OCI-LY3 (cell line): ENCODE measurements around the gene HOXD13.

ENCODE experiments used
- H2AFZ ChIP-seq: fragments of 200-600, 300-600 bp; shearing (Covaris generic); 2 replicates; pipeline ENCODE4 v1.6.0; 2014; ENCODE audit warnings: antibody characterized with exemption, low read depth, low read length
- H3K27ac ChIP-seq: fragments of 200-600, 300-600 bp; sonication (generic); 2 replicates; pipeline ENCODE4 v1.5.1; 2014; ENCODE audit warnings: mild to moderate bottlenecking, low read length, moderate library complexity, mixed read lengths
- H3K27me3 ChIP-seq: fragments of 200-600, 300-600 bp; sonication (generic); 2 replicates; pipeline ENCODE4 v1.6.1; 2014; ENCODE audit warnings: low read depth, low read length, mixed read lengths
- H3K36me3 ChIP-seq: fragments of 200-600, 300-600 bp; sonication (generic); replicated peaks from 2 replicates; pipeline ENCODE3; 2014; ENCODE audit warnings: low read depth, low read length, mixed read lengths
- H3K4me1 ChIP-seq: fragments of 300-600, 200-600 bp; sonication (generic); 2 replicates; pipeline ENCODE4 v1.6.1; 2014; ENCODE audit warnings: low read length, mixed read lengths
- H3K4me2 ChIP-seq: fragments of 200-600, 300-600 bp; sonication (generic); 2 replicates; pipeline ENCODE4 v1.6.1; 2014; ENCODE audit warnings: low read length, mixed read lengths
- H3K4me3 ChIP-seq: fragments of 300-600, 200-600 bp; sonication (generic); 2 replicates; pipeline ENCODE4 v1.5.1; 2014; ENCODE audit warnings: antibody characterized with exemption, mild to moderate bottlenecking, low read length, moderate library complexity
- H3K79me2 ChIP-seq: fragments of 300-600, 200-600 bp; shearing (Covaris generic); 2 replicates; pipeline ENCODE4 v1.6.1; 2014; ENCODE audit warnings: mild to moderate bottlenecking, low read length, mixed read lengths
- H3K9ac ChIP-seq: fragments of 300-600, 200-600 bp; shearing (Covaris generic); 2 replicates; pipeline ENCODE4 v1.6.0; 2014; ENCODE audit warnings: mild to moderate bottlenecking, low read length, moderate library complexity
- H3K9me3 ChIP-seq: fragments of 200-600, 300-600 bp; shearing (Covaris generic); 2 replicates; pipeline ENCODE4 v1.6.1; 2014; ENCODE audit warnings: low read length, mixed read lengths; ENCODE audit not compliant: insufficient read depth
- H4K20me1 ChIP-seq: fragments of 200-600, 300-600 bp; sonication (generic); 2 replicates; pipeline ENCODE4 v1.6.1; 2016; ENCODE audit warnings: low read length, mixed read lengths; ENCODE audit not compliant: insufficient read depth
- EZH2phosphoT487 ChIP-seq: fragments of 200-600 bp; shearing (Covaris generic); IDR thresholded peaks from 2 replicates; pipeline ENCODE4 v1.6.1; 2018; ENCODE audit warnings: antibody characterized with exemption, mixed run types, low read depth
- TF ChIP-seq, protein P1 (sequence below): fragments of 200-600, 300-600 bp; sonication (generic); IDR thresholded peaks from 2 replicates; pipeline ENCODE4 v1.5.1; 2014; ENCODE audit warnings: antibody characterized with exemption, low read length, low read depth

The HOXD13 gene

GRCh38 chr2:176071330-176072291 lies 20.9 kb upstream of the HOXD13 start:
- Histone ChIP-seq H3K4me2 (no peak overlapping the region), H3K27ac (no peak overlapping the region), H3K79me2 (no peaks in the 10 kb centered on the region), H3K9ac (no peak overlapping the region), H3K27me3 (no peaks in the 10 kb centered on the region), H3K4me3 (no peak overlapping the region), H3K36me3 (no peaks in the 10 kb centered on the region), H2AFZ (no peak overlapping the region), H3K9me3 (no peaks in the 10 kb centered on the region), H3K4me1 (peaks cover 11% of the 10 kb centered on the region), H4K20me1 (no peaks in the 10 kb centered on the region)
- no peak for TF ChIP-seq EZH2phosphoT487

DNA sequence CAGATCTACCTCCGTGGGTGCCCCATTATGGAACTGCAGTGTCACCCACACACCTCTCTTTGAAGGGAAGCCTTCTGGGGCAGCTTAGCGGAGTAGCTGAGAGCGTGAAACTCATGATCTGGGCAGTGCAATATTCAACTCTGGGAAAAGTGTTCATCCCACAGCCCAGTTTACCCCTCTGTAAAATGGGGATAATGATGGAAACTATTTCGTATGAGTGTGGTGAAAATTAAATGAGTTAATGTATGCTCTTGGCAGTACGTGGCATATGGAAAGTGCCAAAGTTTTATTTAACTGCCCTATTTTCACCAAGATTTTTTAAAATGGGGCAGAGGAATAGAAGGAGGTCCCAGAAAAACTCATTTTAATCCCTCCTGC lies 20.2 kb upstream of the HOXD13 start:
- H3K79me2 ChIP-seq = no peaks in the 10 kb centered on the region
- H3K4me1 ChIP-seq = peaks cover 11% of the 10 kb centered on the region
- TF ChIP-seq, protein P1, sequence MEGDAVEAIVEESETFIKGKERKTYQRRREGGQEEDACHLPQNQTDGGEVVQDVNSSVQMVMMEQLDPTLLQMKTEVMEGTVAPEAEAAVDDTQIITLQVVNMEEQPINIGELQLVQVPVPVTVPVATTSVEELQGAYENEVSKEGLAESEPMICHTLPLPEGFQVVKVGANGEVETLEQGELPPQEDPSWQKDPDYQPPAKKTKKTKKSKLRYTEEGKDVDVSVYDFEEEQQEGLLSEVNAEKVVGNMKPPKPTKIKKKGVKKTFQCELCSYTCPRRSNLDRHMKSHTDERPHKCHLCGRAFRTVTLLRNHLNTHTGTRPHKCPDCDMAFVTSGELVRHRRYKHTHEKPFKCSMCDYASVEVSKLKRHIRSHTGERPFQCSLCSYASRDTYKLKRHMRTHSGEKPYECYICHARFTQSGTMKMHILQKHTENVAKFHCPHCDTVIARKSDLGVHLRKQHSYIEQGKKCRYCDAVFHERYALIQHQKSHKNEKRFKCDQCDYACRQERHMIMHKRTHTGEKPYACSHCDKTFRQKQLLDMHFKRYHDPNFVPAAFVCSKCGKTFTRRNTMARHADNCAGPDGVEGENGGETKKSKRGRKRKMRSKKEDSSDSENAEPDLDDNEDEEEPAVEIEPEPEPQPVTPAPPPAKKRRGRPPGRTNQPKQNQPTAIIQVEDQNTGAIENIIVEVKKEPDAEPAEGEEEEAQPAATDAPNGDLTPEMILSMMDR = no peak
- no peak for TF ChIP-seq EZH2phosphoT487
- H3K9me3 ChIP-seq = no peaks in the 10 kb centered on the region
- H3K4me2 ChIP-seq = no peak overlapping the region
- H3K36me3 ChIP-seq = no peaks in the 10 kb centered on the region
- H3K4me3 ChIP-seq = no peak overlapping the region
- H3K9ac ChIP-seq = no peak overlapping the region
- no peak overlapping the region for H3K27ac ChIP-seq
- no peak overlapping the region for H2AFZ ChIP-seq
- no peaks in the 10 kb centered on the region for H3K27me3 ChIP-seq
- no peaks in the 10 kb centered on the region for H4K20me1 ChIP-seq

DNA sequence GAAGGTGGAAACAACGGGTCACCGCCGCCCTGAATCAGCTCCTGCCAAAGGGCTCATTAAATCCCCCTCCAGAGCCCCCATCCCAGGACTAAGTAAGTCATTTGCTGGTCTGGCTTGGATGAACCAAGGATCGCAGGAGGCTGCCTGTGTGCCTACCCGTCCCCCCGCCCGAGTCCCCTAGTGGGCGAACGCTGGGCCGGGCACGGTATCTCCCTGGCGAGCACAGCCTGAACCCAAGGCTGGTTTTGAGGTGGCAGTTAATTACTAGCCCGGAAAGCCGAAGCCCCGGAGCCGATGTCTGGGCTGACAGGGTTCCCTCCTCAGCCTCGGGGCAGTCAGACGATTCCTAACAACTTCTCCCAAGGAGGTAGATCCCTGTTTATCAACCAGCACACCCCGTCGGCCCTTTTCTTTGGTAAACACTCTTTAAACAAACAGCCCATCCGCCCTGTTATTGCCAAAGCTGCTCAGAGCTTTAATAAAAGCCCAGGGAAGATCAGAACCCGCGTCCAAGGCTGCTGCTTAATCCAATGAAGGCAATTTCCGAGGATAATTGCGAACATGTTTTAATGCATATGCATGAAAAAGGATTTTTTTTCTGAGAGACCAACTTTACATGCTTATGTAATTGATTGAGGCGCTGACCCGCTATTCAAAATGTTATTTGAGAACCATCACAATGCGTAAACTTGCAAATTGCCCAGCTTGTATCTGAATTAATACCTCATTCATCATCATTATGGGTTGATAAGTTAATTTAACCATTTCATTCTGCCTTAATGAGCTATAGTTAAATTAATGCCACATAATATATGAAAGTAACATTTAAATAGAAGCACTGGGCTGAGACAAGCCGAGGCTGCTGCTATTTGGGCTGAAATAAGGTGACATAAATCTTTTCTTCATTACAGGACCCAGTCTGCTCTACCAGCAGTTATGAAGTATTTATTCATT lies 19.3 kb upstream of the HOXD13 start:
- TF ChIP-seq, protein P1 = no peak
- TF ChIP-seq EZH2phosphoT487 = no peak
- Histone ChIP-seq H3K4me2 (no peak overlapping the region), H3K4me3 (no peak overlapping the region), H3K27ac (no peak overlapping the region), H3K4me1 (peaks cover 11% of the 10 kb centered on the region), H3K9ac (no peak overlapping the region), H3K9me3 (no peaks in the 10 kb centered on the region), H3K79me2 (no peaks in the 10 kb centered on the region), H3K36me3 (no peaks in the 10 kb centered on the region), H4K20me1 (no peaks in the 10 kb centered on the region), H2AFZ (no peak overlapping the region), H3K27me3 (no peaks in the 10 kb centered on the region)

- peak overlapping the region; percentile 56 for H3K4me2 ChIP-seq
- no peaks in the 10 kb centered on the region for H3K79me2 ChIP-seq
- no peaks in the 10 kb centered on the region for H3K27me3 ChIP-seq
- TF ChIP-seq, protein P1 = no peak
- TF ChIP-seq EZH2phosphoT487 = no peak
- H3K36me3 ChIP-seq = no peaks in the 10 kb centered on the region
- peak overlapping the region; percentile 85 for H3K4me3 ChIP-seq
- peak overlapping the region; percentile 78 for H2AFZ ChIP-seq
- no peaks in the 10 kb centered on the region for H3K4me1 ChIP-seq
- no peaks in the 10 kb centered on the region for H3K9me3 ChIP-seq
- H3K9ac ChIP-seq = peak overlapping the region; percentile 33
- H3K27ac ChIP-seq = no peak overlapping the region
- H4K20me1 ChIP-seq = no peaks in the 10 kb centered on the region
Measured at GRCh38 chr2:176074919-176075425, 17.5 kb upstream of the HOXD13 start.
